Esophagus squamous epithelium (tissue), 4 donors: Measurements from ENCODE around the gene KIAA0232.

Experiments used
- POLR2A ChIP-seq, 4 donors: fragments of 450-650 bp; IDR thresholded peaks; one replicate each; pipeline ENCODE4 v1.6.1; 2017; ENCODE audit warnings: antibody characterized with exemption in 4 of 4, mild to moderate bottlenecking in 4 of 4, moderate library complexity in 3 of 4
- TF ChIP-seq, protein P1 (sequence below), 6 experiments: fragments of 450-650 bp in 4 of 6; fragments of 200-600 bp in 2 of 6; sonication (generic) in 2 of 6; IDR thresholded peaks; one replicate each; pipeline ENCODE4 v1.5.1; 2016 to 2019; ENCODE audit warnings: antibody characterized with exemption in 6 of 6, mild to moderate bottlenecking in 4 of 6, moderate library complexity in 4 of 6

GRCh38 chr4:6896035-6896434 is 113.5 kb downstream of the KIAA0232 start:
- TF ChIP-seq, protein P1, sequence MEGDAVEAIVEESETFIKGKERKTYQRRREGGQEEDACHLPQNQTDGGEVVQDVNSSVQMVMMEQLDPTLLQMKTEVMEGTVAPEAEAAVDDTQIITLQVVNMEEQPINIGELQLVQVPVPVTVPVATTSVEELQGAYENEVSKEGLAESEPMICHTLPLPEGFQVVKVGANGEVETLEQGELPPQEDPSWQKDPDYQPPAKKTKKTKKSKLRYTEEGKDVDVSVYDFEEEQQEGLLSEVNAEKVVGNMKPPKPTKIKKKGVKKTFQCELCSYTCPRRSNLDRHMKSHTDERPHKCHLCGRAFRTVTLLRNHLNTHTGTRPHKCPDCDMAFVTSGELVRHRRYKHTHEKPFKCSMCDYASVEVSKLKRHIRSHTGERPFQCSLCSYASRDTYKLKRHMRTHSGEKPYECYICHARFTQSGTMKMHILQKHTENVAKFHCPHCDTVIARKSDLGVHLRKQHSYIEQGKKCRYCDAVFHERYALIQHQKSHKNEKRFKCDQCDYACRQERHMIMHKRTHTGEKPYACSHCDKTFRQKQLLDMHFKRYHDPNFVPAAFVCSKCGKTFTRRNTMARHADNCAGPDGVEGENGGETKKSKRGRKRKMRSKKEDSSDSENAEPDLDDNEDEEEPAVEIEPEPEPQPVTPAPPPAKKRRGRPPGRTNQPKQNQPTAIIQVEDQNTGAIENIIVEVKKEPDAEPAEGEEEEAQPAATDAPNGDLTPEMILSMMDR (IDR thresholded peaks at IDR 0.05) = no peak
- no peak for TF ChIP-seq POLR2A (IDR thresholded peaks at IDR 0.05)
